H1 (cell line): ENCODE data around the gene WNK2. TPM values are rescaled to one million over a fixed set of nuclear protein-coding genes. Genes with fewer than 3 reads are reported as not detected.

Experiments
- CTCF ChIA-PET: fragments of 300-600 bp; sonication (Branson Sonifier 250); formaldehyde crosslinking; loops from one replicate; lab custom pipeline; 2021; ENCODE audit not compliant: partially characterized antibody; lab: Charles Lee
- POLR2A ChIA-PET: fragments of 300-600 bp; sonication (Branson Sonifier 250); formaldehyde crosslinking; loops from one replicate; lab custom pipeline; 2021; ENCODE audit warnings: inconsistent platforms; ENCODE audit not compliant: partially characterized antibody; lab: Charles Lee
- DNase-seq, 2 experiments: peaks; one replicate each; pipeline versions ENCODE4 v3.0.0 to v3.0.0-alpha.2; 2010 to 2022; ENCODE audit warnings: low spot score in 2 of 2, low read depth in 1 of 2, mixed read lengths in 1 of 2
- FAIRE-seq: peaks from 2 replicates; lab custom pipeline; 2011; peaks lifted over from hg19 to GRCh38; lab: Jason Lieb, UNC
- H2AFZ ChIP-seq: 2 replicates; pipeline ENCODE4 v1.8.1; 2012; ENCODE audit warnings: low read length, inconsistent platforms
- H2AK5ac ChIP-seq: 2 replicates; pipeline ENCODE4 v1.6.1; 2013; ENCODE audit warnings: low read depth, low read length
- H2BK120ac ChIP-seq: replicated peaks from 2 replicates; pipeline ENCODE3; 2013; ENCODE audit warnings: low read depth, low read length, inconsistent platforms
- H2BK12ac ChIP-seq: 2 replicates; pipeline ENCODE4 v1.6.1; 2013; ENCODE audit warnings: low read depth, low read length
- H2BK15ac ChIP-seq: 2 replicates; pipeline ENCODE4 v1.6.1; 2013; ENCODE audit warnings: low read length
- H2BK20ac ChIP-seq: 2 replicates; pipeline ENCODE4 v1.6.1; 2013; ENCODE audit warnings: low read length
- H2BK5ac ChIP-seq: 2 replicates; pipeline ENCODE4 v1.6.1; 2013; ENCODE audit warnings: low read depth, low read length
- H3K14ac ChIP-seq: 2 replicates; pipeline ENCODE4 v1.6.1; 2013; ENCODE audit warnings: inconsistent platforms; ENCODE audit not compliant: insufficient read length
- H3K18ac ChIP-seq: 2 replicates; pipeline ENCODE4 v1.6.1; 2013; ENCODE audit warnings: low read length; ENCODE audit errors: extremely low read depth
- H3K23ac ChIP-seq: 2 replicates; pipeline ENCODE4 v1.6.1; 2013; ENCODE audit warnings: inconsistent platforms; ENCODE audit not compliant: insufficient read length
- H3K23me2 ChIP-seq: 2 replicates; pipeline ENCODE4 v1.6.1; 2013; ENCODE audit warnings: low read depth, low read length
- H3K27ac ChIP-seq: 2 replicates; pipeline ENCODE4 v1.6.1; 2011; ENCODE audit warnings: low read depth, low read length, inconsistent platforms
- H3K27me3 ChIP-seq, 4 experiments: replicated peaks in 1 of 4; 1 replicate in 1 of 4; 2 replicates in 3 of 4; pipeline versions ENCODE4 v1.6.1 to v1.8.1; 2011 to 2013; ENCODE audit warnings: low read length in 3 of 4, mild to moderate bottlenecking in 3 of 4, inconsistent platforms in 2 of 4, mixed read lengths in 2 of 4, moderate library complexity in 1 of 4; ENCODE audit not compliant: control insufficient read depth in 3 of 4, insufficient read depth in 3 of 4; ENCODE audit errors: extremely low read depth in 1 of 4
- H3K36me3 ChIP-seq, 4 experiments: 2 replicates each; pipeline versions ENCODE4 v1.6.1 to v1.8.1; 2011 to 2013; ENCODE audit warnings: mild to moderate bottlenecking in 4 of 4, low read length in 3 of 4, moderate library complexity in 2 of 4, control low read depth in 1 of 4, inconsistent platforms in 1 of 4; ENCODE audit not compliant: insufficient read depth in 4 of 4, control insufficient read depth in 2 of 4
- H3K4ac ChIP-seq: replicated peaks from 2 replicates; pipeline ENCODE3; 2013; ENCODE audit warnings: low read length, low read depth, mixed read lengths, inconsistent platforms; ENCODE audit not compliant: insufficient read length
- H3K4me1 ChIP-seq, 4 experiments: replicated peaks in 1 of 4; 1 replicate in 1 of 4; 2 replicates in 3 of 4; pipeline versions ENCODE4 v1.6.1 to v1.8.1; 2011 to 2013; ENCODE audit warnings: low read length in 3 of 4, inconsistent platforms in 2 of 4, mixed read lengths in 1 of 4; ENCODE audit not compliant: insufficient read depth in 4 of 4, control insufficient read depth in 3 of 4
- H3K4me2 ChIP-seq, 2 experiments: 2 replicates each; pipeline versions ENCODE4 v1.6.1 to v1.8.1; 2011 to 2013; ENCODE audit warnings: low read depth in 2 of 2, low read length in 2 of 2, control low read depth in 1 of 2, inconsistent platforms in 1 of 2, mild to moderate bottlenecking in 1 of 2; ENCODE audit not compliant: insufficient read depth in 1 of 2
- H3K4me3 ChIP-seq, 4 experiments: fragments of 200-600, 300-600 bp in 1 of 4; sonication (generic), shearing (Covaris generic), sonication (Bioruptor Twin) in 1 of 4; 2 replicates each; pipeline versions ENCODE4 v1.5.1 to v1.8.1; 2011 to 2016; ENCODE audit warnings: low read length in 4 of 4, low read depth in 3 of 4, control low read depth in 2 of 4, inconsistent platforms in 2 of 4, mild to moderate bottlenecking in 2 of 4, mixed read lengths in 1 of 4, moderate library complexity in 1 of 4; ENCODE audit not compliant: insufficient read depth in 2 of 4; ENCODE audit errors: extremely low read depth in 1 of 4
- H3K56ac ChIP-seq: replicated peaks from 2 replicates; pipeline ENCODE3; 2013; ENCODE audit warnings: low read depth, mild to moderate bottlenecking, mixed read lengths, low read length, inconsistent platforms; ENCODE audit not compliant: insufficient read length
- H3K79me1 ChIP-seq: 2 replicates; pipeline ENCODE4 v1.6.1; 2013; ENCODE audit warnings: low read depth, low read length, control low read depth
- H3K79me2 ChIP-seq, 2 experiments: 2 replicates each; pipeline versions ENCODE4 v1.6.1 to v1.8.1; 2012 to 2013; ENCODE audit warnings: low read length in 2 of 2, mild to moderate bottlenecking in 2 of 2, inconsistent platforms in 1 of 2; ENCODE audit not compliant: insufficient read depth in 2 of 2, control insufficient read depth in 1 of 2
- H3K9ac ChIP-seq, 4 experiments: replicated peaks in 1 of 4; 1 replicate in 1 of 4; 2 replicates in 3 of 4; pipeline versions ENCODE4 v1.6.1 to v1.8.1; 2011 to 2013; ENCODE audit warnings: low read depth in 3 of 4, low read length in 3 of 4, control low read depth in 2 of 4, mild to moderate bottlenecking in 2 of 4, moderate library complexity in 2 of 4, inconsistent platforms in 1 of 4; ENCODE audit errors: extremely low read depth in 1 of 4
- H3K9me3 ChIP-seq, 2 experiments: 2 replicates each; pipeline versions ENCODE4 v1.6.1 to v1.8.1; 2012 to 2013; ENCODE audit warnings: mild to moderate bottlenecking in 2 of 2, moderate library complexity in 2 of 2, control low read depth in 1 of 2, inconsistent platforms in 1 of 2, low read depth in 1 of 2, low read length in 1 of 2, mixed read lengths in 1 of 2; ENCODE audit not compliant: insufficient read depth in 2 of 2
- H4K20me1 ChIP-seq, 2 experiments: replicated peaks in 1 of 2; 2 replicates each; pipeline versions ENCODE3 to v1.8.1; 2011 to 2013; ENCODE audit warnings: inconsistent platforms in 2 of 2, low read length in 2 of 2, mild to moderate bottlenecking in 1 of 2; ENCODE audit not compliant: insufficient read depth in 2 of 2, control insufficient read depth in 1 of 2
- H4K5ac ChIP-seq: 2 replicates; pipeline ENCODE4 v1.6.1; 2013; ENCODE audit warnings: low read length, low read depth, mixed read lengths, inconsistent platforms; ENCODE audit not compliant: insufficient read length
- H4K8ac ChIP-seq: 2 replicates; pipeline ENCODE4 v1.8.0; 2013; ENCODE audit warnings: mild to moderate bottlenecking, moderate library complexity, low read length, inconsistent platforms; ENCODE audit not compliant: insufficient read depth; ENCODE audit errors: extremely low read depth
- H4K91ac ChIP-seq: replicated peaks from 2 replicates; pipeline ENCODE3; 2013; ENCODE audit warnings: low read length, mixed read lengths, inconsistent platforms; ENCODE audit not compliant: insufficient read length
- ASH2L ChIP-seq: fragments of 200-600, 300-600 bp; sonication (generic); IDR thresholded peaks from one replicate; pipeline ENCODE4 v1.7.1; 2017; ENCODE audit warnings: low read length
- ATF3 ChIP-seq: IDR thresholded peaks from 2 replicates; pipeline ENCODE4 v1.6.1; 2011; ENCODE audit warnings: low read depth, mild to moderate bottlenecking, low read length; ENCODE audit not compliant: insufficient read depth
- CBX5 ChIP-seq: fragments of 300-800, 300-1000 bp; sonication (generic); IDR thresholded peaks from 2 replicates; pipeline ENCODE4 v1.7.1; 2016; ENCODE audit warnings: antibody characterized with exemption, low read length, low read depth
- POU5F1 ChIP-seq: IDR thresholded peaks from 2 replicates; pipeline ENCODE4 v1.6.1; 2011; ENCODE audit warnings: low read depth, mild to moderate bottlenecking, low read length, moderate library complexity
- SP2 ChIP-seq: IDR thresholded peaks from 2 replicates; pipeline ENCODE4 v1.6.1; 2012; ENCODE audit warnings: mild to moderate bottlenecking, low read length, inconsistent platforms
- TAF7 ChIP-seq: optimal IDR thresholded peaks from 2 replicates; pipeline ENCODE3; 2011; ENCODE audit warnings: low read depth, mild to moderate bottlenecking, inconsistent platforms, low read length, moderate library complexity, borderline replicate concordance
- WGBS, 2 experiments: shearing (Covaris generic) in 1 of 2; methylation state at CpG; one replicate each; pipeline versions ENCODE4 v1.1.6 to v1.1.7; 2013 to 2015; ENCODE audit warnings: low lambda C conversion rate in 2 of 2, mixed read lengths in 2 of 2, inconsistent platforms in 1 of 2, low coverage in 1 of 2, missing lambda C conversion rate in 1 of 2; ENCODE audit not compliant: insufficient replicate concordance in 2 of 2, insufficient coverage in 1 of 2, insufficient read length in 1 of 2; ENCODE audit errors: extremely low coverage in 1 of 2, missing lambda C conversion rate in 1 of 2; 5-methylcytosine and 5-hydroxymethylcytosine counted together
- polyA plus RNA-seq, 7 experiments: library from polyadenylated mRNA; depleted of rRNA in 3 of 7; stranded (reverse) in 5 of 7; unstranded in 2 of 7; fragments of >200 nt in 5 of 7; fragments of 200-250 nt in 2 of 7; gene quantifications; 1 replicate in 5 of 7; 2 replicates in 1 of 7; 4 replicates in 1 of 7; pipeline versions ENCODE4 v1.2.1 to v1.2.3, GENCODE V29; 2011 to 2013; ENCODE audit warnings: missing spikeins in 2 of 7, mixed read lengths in 2 of 7
- total RNA-seq: library from RNA; stranded (reverse); fragmentation: NEBNext Ultra II Directional; extraction: Animal tissue kit (Norgen Biotek cat#: 25700); gene quantifications from 2 replicates; pipeline ENCODE4 v1.2.1, GENCODE V29; 2021
- TF ChIP-seq, protein P1 (sequence below), 3 experiments: IDR thresholded peaks; 1 replicate in 2 of 3; 2 replicates in 1 of 3; pipeline versions ENCODE4 v1.5.1 to v1.6.1; 2011; ENCODE audit warnings: low read length in 3 of 3, mild to moderate bottlenecking in 3 of 3, inconsistent platforms in 2 of 3, low read depth in 1 of 3, moderate library complexity in 1 of 3; ENCODE audit not compliant: insufficient read depth in 1 of 3; ENCODE audit errors: control extremely low read depth in 1 of 3
- TF ChIP-seq, protein P2 (sequence below): IDR thresholded peaks from 2 replicates; pipeline ENCODE4 v1.6.1; 2011; ENCODE audit warnings: low read length, improper control_type of control experiment

Gene WNK2
- total and polyA plus RNA-seq, 2 of the 8 experiments (the other 6 are each of a cell fraction or from before 2014, with no cell fraction given) = 12.0 to 87.2 TPM

- H3K9ac ChIP-seq = no peak overlapping the region
- H3K14ac ChIP-seq = no peak overlapping the region
- no peak overlapping the region for H2BK12ac ChIP-seq
- H4K5ac ChIP-seq = no peak overlapping the region
- WGBS, 2 experiments = 87% methylated on average over 21 of the region's 33 CpGs; no CpG with 5 or more reads in 1 of the 2 experiments
- peaks cover 0 to 17% of the 10 kb centered on the region in 2 experiments for H4K20me1 ChIP-seq
- no peaks in the 10 kb centered on the region for H3K27me3 ChIP-seq
- H3K79me2 ChIP-seq = no peaks in the 10 kb centered on the region
- no peak overlapping the region for H4K8ac ChIP-seq
- no peaks in the 10 kb centered on the region for H3K79me1 ChIP-seq
- H3K4me3 ChIP-seq = no peak overlapping the region
- no peak overlapping the region for H4K91ac ChIP-seq
- H3K9me3 ChIP-seq = no peaks in the 10 kb centered on the region
- no peak overlapping the region for H2AK5ac ChIP-seq
- H2BK5ac ChIP-seq = no peak overlapping the region
- no peak overlapping the region for H2BK20ac ChIP-seq
- H3K56ac ChIP-seq = no peak overlapping the region
- no peaks in the 10 kb centered on the region for H3K4me1 ChIP-seq
- CTCF ChIA-PET = interaction anchor here (1.2 kb wide), 1 partner anchor 27 kb away, joined by 3 read pairs; no protein-coding TSS in a partner anchor
- no peak overlapping the region for H2AFZ ChIP-seq
- H3K4me2 ChIP-seq = no peak overlapping the region
- FAIRE-seq (no peak), DNase-seq (peak in 1 of 2 experiments; percentile 43)
- no peak overlapping the region for H3K4ac ChIP-seq
- no peak overlapping the region for H3K18ac ChIP-seq
- H2BK15ac ChIP-seq = no peak overlapping the region
- H3K27ac ChIP-seq = no peak overlapping the region
- no peak overlapping the region for H2BK120ac ChIP-seq
- peaks cover 0 to 6% (median 2%) of the 10 kb centered on the region in 4 experiments; a peak in 7 of 8 replicates for H3K36me3 ChIP-seq
- POLR2A ChIA-PET = no interaction called here
- no peak overlapping the region for H3K23ac ChIP-seq
- H3K23me2 ChIP-seq = no peaks in the 10 kb centered on the region
- TF ChIP-seq SP2 (no peak), ATF3 (no peak), TAF7 (no peak), CBX5 (no peak), POU5F1 (no peak), ASH2L (no peak)
- TF ChIP-seq, protein P1, sequence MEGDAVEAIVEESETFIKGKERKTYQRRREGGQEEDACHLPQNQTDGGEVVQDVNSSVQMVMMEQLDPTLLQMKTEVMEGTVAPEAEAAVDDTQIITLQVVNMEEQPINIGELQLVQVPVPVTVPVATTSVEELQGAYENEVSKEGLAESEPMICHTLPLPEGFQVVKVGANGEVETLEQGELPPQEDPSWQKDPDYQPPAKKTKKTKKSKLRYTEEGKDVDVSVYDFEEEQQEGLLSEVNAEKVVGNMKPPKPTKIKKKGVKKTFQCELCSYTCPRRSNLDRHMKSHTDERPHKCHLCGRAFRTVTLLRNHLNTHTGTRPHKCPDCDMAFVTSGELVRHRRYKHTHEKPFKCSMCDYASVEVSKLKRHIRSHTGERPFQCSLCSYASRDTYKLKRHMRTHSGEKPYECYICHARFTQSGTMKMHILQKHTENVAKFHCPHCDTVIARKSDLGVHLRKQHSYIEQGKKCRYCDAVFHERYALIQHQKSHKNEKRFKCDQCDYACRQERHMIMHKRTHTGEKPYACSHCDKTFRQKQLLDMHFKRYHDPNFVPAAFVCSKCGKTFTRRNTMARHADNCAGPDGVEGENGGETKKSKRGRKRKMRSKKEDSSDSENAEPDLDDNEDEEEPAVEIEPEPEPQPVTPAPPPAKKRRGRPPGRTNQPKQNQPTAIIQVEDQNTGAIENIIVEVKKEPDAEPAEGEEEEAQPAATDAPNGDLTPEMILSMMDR (IDR thresholded peaks at IDR 0.05; ENCODE audit: control extremely low read depth in 1 of 3, insufficient read depth in 1 of 3, low read depth in 1 of 3, low read length in 3 of 3) = no peak
- TF ChIP-seq, protein P2, sequence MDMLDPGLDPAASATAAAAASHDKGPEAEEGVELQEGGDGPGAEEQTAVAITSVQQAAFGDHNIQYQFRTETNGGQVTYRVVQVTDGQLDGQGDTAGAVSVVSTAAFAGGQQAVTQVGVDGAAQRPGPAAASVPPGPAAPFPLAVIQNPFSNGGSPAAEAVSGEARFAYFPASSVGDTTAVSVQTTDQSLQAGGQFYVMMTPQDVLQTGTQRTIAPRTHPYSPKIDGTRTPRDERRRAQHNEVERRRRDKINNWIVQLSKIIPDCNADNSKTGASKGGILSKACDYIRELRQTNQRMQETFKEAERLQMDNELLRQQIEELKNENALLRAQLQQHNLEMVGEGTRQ = no peak
Observed at GRCh38 chr9:93258818-93259489, 75.0 kb downstream of the WNK2 start.
